Neural progenitor cell (in vitro differentiated cells): ENCODE data around the gene EYS.

Source experiments
- CTCF ChIP-seq: fragments of 200-600 bp; sonication (generic); IDR thresholded peaks from 2 replicates; pipeline ENCODE4 v1.5.1; 2017; ENCODE audit warnings: antibody characterized with exemption, mild to moderate bottlenecking
- EZH2 ChIP-seq: fragments of 200-600 bp; sonication (generic); IDR thresholded peaks from 2 replicates; pipeline ENCODE4 v1.6.1; 2017; ENCODE audit warnings: antibody characterized with exemption, mild to moderate bottlenecking, moderate library complexity

GRCh38 chr6:64792534-64792933 is 914.5 kb downstream of the EYS start:
- TF ChIP-seq EZH2 (no peak), CTCF (no peak)
